GM06990 (cell line): ENCODE results near the gene ZNF831.

ENCODE experiments used
- DNase-seq: peaks from one replicate; pipeline ENCODE4 v3.0.0-alpha.2; 2011; ENCODE audit not compliant: insufficient read length; ENCODE audit errors: extremely low read depth
- H3K27me3 ChIP-seq: replicated peaks from 2 replicates; pipeline ENCODE4 v1.6.0; 2011; ENCODE audit warnings: low read length; ENCODE audit not compliant: control insufficient read depth, insufficient read depth
- H3K36me3 ChIP-seq: 2 replicates; pipeline ENCODE4 v1.5.1; 2011; ENCODE audit warnings: low read length; ENCODE audit not compliant: control insufficient read depth, insufficient read depth
- H3K4me3 ChIP-seq: replicated peaks from 2 replicates; pipeline ENCODE4 v1.5.1; 2011; ENCODE audit warnings: low read depth, mild to moderate bottlenecking, control low read depth, low read length
- CTCF ChIP-seq: IDR thresholded peaks from 2 replicates; pipeline ENCODE4 v1.5.1; 2011; ENCODE audit warnings: low read length, control low read depth, mild to moderate bottlenecking, inconsistent platforms; ENCODE audit not compliant: insufficient read depth, poor library complexity, severe bottlenecking

ZNF831 gene

GRCh38 chr20:59157064-59157463 lies 6.6 kb upstream of the ZNF831 start:
- DNase-seq = no peak
- TF ChIP-seq CTCF = no peak
- Histone ChIP-seq H3K4me3 (no peak overlapping the region), H3K27me3 (peaks cover 2% of the 10 kb centered on the region), H3K36me3 (no peaks in the 10 kb centered on the region)

- H3K36me3 ChIP-seq = no peaks in the 10 kb centered on the region
- DNase-seq = no peak
- no peak overlapping the region for H3K4me3 ChIP-seq
- TF ChIP-seq CTCF = no peak
- H3K27me3 ChIP-seq = peaks cover 2% of the 10 kb centered on the region
These were observed 6.1 kb upstream of the ZNF831 start for GRCh38 chr20:59157531-59157930.

- no peak for TF ChIP-seq CTCF
- H3K36me3 ChIP-seq = no peaks in the 10 kb centered on the region
- peaks cover 2% of the 10 kb centered on the region for H3K27me3 ChIP-seq
- H3K4me3 ChIP-seq = no peak overlapping the region
- no peak for DNase-seq
These were observed 5.6 kb upstream of the ZNF831 start for GRCh38 chr20:59157961-59158541.

GRCh38 chr20:59158673-59159072 lies 4.9 kb upstream of the ZNF831 start:
- DNase-seq = no peak
- Histone ChIP-seq H3K36me3 (no peaks in the 10 kb centered on the region), H3K27me3 (peaks cover 2% of the 10 kb centered on the region), H3K4me3 (no peak overlapping the region)
- TF ChIP-seq CTCF = no peak

GRCh38 chr20:59159091-59159490 lies 4.5 kb upstream of the ZNF831 start:
- no peak for TF ChIP-seq CTCF

More at GRCh38 chr20:59159091-59159490, 4.5 kb upstream of the ZNF831 start:
- no peak for DNase-seq
- H3K27me3 ChIP-seq = peaks cover 2% of the 10 kb centered on the region
- H3K4me3 ChIP-seq = no peak overlapping the region
- no peaks in the 10 kb centered on the region for H3K36me3 ChIP-seq
